CD4-positive, alpha-beta memory T cell (primary cell): ENCODE measurements around the gene EME2. TPM values are rescaled to one million over a fixed set of nuclear protein-coding genes. Genes with fewer than 3 reads are reported as not detected.

Experiments used
- CTCF ChIA-PET: fragments of 350-600 bp; sonication (Branson Sonifier 250); formaldehyde crosslinking; loops from one replicate; lab custom pipeline; 2021; ENCODE audit warnings: inconsistent platforms; ENCODE audit not compliant: partially characterized antibody; lab: Charles Lee
- POLR2A ChIA-PET: fragments of 350-600 bp; sonication (Branson Sonifier 250); formaldehyde crosslinking; loops from one replicate; lab custom pipeline; 2021; ENCODE audit not compliant: partially characterized antibody; lab: Charles Lee
- DNase-seq, 5 donors: peaks; one replicate each; pipeline versions ENCODE4 v3.0.0 to v3.0.0-alpha.2; 2020 to 2022; ENCODE audit warnings: mixed read lengths in 1 of 5
- H3K27ac ChIP-seq: one replicate; pipeline ENCODE4 v1.7.0; 2013; ENCODE audit warnings: low read depth, low read length
- H3K27me3 ChIP-seq: 2 replicates; pipeline ENCODE4 v1.7.0; 2013; ENCODE audit warnings: mild to moderate bottlenecking, low read length, moderate library complexity; ENCODE audit not compliant: insufficient read depth
- H3K36me3 ChIP-seq: 2 replicates; pipeline ENCODE4 v1.7.0; 2013; ENCODE audit warnings: mild to moderate bottlenecking, low read length, moderate library complexity; ENCODE audit not compliant: insufficient read depth
- H3K4me1 ChIP-seq: 2 replicates; pipeline ENCODE4 v1.7.0; 2013; ENCODE audit warnings: mild to moderate bottlenecking, low read length, moderate library complexity; ENCODE audit not compliant: insufficient read depth
- H3K4me3 ChIP-seq, 2 donors: one replicate each; pipeline ENCODE4 v1.7.0; 2013; ENCODE audit warnings: low read length in 2 of 2, mild to moderate bottlenecking in 1 of 2
- H3K9me3 ChIP-seq, 2 donors: one replicate each; pipeline ENCODE4 v1.7.0; 2013; ENCODE audit warnings: low read length in 2 of 2, control low read depth in 1 of 2; ENCODE audit not compliant: control insufficient read depth in 1 of 2
- H3K27ac Mint-ChIP-seq, 7 donors: one replicate each; pipeline ENCODE4 v1.8.0; 2020 to 2021; ENCODE audit warnings: mixed read lengths in 7 of 7, mild to moderate bottlenecking in 6 of 7, inconsistent platforms in 3 of 7, moderate library complexity in 3 of 7
- H3K27me3 Mint-ChIP-seq, 2 donors: one replicate each; pipeline ENCODE4 v1.8.0; 2020 to 2021; ENCODE audit warnings: mixed read lengths in 2 of 2
- H3K36me3 Mint-ChIP-seq, 2 donors: one replicate each; pipeline ENCODE4 v1.8.0; 2020 to 2021; ENCODE audit warnings: mixed read lengths in 2 of 2, inconsistent platforms in 1 of 2, mild to moderate bottlenecking in 1 of 2
- H3K4me1 Mint-ChIP-seq, 4 donors: one replicate each; pipeline ENCODE4 v1.8.0; 2020 to 2021; ENCODE audit warnings: mixed read lengths in 4 of 4, mild to moderate bottlenecking in 1 of 4
- H3K4me3 Mint-ChIP-seq, 8 donors: one replicate each; pipeline ENCODE4 v1.8.0; 2020 to 2021; ENCODE audit warnings: mixed read lengths in 8 of 8, mild to moderate bottlenecking in 7 of 8, moderate library complexity in 6 of 8, inconsistent platforms in 3 of 8
- H3K9me3 Mint-ChIP-seq, 8 donors: one replicate each; pipeline ENCODE4 v1.8.0; 2020 to 2021; ENCODE audit warnings: mixed read lengths in 8 of 8, mild to moderate bottlenecking in 5 of 8, inconsistent platforms in 3 of 8, moderate library complexity in 1 of 8
- intact Hi-C: fragments of 100-400 bp; cut with micrococcal nuclease; formaldehyde crosslinking; loops from one replicate; pipeline ENCODE4 v1.15.1; 2023
- polyA plus RNA-seq, 2 donors: library from polyadenylated mRNA; unstranded; fragments of 300-500 nt; fragmentation: Illumina TruSeq; gene quantifications; one replicate each; pipeline ENCODE4 v1.2.3, GENCODE V29; 2021
- total RNA-seq, 2 experiments: library from RNA; stranded (reverse); gene quantifications; one replicate each; pipeline ENCODE4 v1.2.3, GENCODE V29; 2021

EME2 gene
- total and polyA plus RNA-seq, 4 experiments from 2014 or later: 0.30 to 33.1 (median 17.2) TPM

DNA sequence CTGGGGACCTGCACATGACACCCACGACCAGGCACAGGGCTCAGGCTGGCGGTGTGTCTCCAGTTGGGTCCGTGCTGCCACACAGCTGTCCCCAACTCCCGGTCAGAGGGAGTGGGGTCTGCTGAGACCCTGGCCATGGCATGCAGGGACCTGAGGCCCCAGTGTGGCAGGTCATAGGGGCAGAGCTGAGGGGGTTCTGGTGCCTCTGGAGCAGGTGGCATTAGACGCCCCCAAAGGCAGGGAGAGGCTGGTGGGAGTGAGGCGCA lies 14.4 kb downstream of the EME2 start:
- DNase-seq: no peak
- peaks cover 25% of the 10 kb centered on the region for H3K4me1 ChIP-seq
- no peaks in the 10 kb centered on the region for H3K9me3 ChIP-seq
- peaks cover 13% of the 10 kb centered on the region for H3K36me3 ChIP-seq
- H3K4me3 ChIP-seq: no peak overlapping the region
- ChIA-PET CTCF (interaction anchor here (1.2 kb wide), 1 partner anchor 36 kb away, joined by 3 read pairs; no protein-coding TSS in a partner anchor), POLR2A (no interaction called here)
- peaks cover 7 to 29% (median 19%) of the 10 kb centered on the region in 4 donors for H3K4me1 Mint-ChIP-seq
- H3K36me3 Mint-ChIP-seq: peaks cover 4 to 19% of the 10 kb centered on the region in 2 donors
- peaks cover 0 to 3% (median 0%) of the 10 kb centered on the region in 8 donors for H3K9me3 Mint-ChIP-seq
- intact Hi-C loops: no loop called here
- no peaks in the 10 kb centered on the region for H3K27me3 ChIP-seq
- no peaks in the 10 kb centered on the region for H3K27me3 Mint-ChIP-seq
- no peak overlapping the region for H3K4me3 Mint-ChIP-seq
- no peak overlapping the region for H3K27ac Mint-ChIP-seq
- H3K27ac ChIP-seq: no peak overlapping the region

DNA sequence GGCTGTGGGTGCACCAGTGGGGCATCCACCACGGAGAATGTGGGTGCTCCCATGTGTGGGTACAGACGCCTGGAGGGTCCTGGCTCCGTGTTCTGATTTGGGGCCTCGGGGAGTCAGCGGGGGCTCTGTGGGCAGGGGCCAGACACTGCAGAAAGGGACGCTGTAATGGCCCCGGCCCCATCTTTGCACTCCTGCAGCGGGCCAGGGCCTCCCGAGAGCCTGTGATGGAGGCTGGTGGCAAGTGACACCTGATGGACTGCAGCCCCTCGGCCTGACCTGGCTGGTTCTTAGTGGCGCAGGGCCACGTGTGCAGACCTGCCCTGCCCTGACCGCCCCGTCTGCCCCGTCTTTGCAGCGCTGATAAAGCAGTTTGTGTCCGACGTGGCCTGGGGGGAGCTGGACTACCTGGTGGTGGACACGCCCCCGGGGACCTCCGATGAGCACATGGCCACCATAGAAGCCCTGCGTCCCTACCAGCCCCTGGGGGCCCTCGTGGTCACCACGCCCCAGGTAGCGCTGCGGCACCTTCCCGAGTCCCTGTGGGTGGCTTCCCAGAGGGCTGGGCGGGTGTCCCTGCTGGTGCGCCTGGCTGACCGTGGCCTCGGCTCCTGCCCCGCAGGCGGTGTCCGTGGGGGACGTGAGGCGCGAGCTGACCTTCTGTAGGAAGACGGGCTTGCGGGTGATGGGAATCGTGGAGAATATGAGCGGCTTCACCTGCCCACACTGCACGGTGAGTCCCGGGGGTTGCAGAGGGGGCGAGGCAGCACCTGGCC lies 14.9 kb downstream of the EME2 start:
- no peak overlapping the region for H3K4me3 Mint-ChIP-seq
- Histone ChIP-seq H3K27me3 (no peaks in the 10 kb centered on the region), H3K9me3 (no peaks in the 10 kb centered on the region), H3K27ac (no peak overlapping the region), H3K4me3 (no peak overlapping the region), H3K36me3 (peaks cover 13% of the 10 kb centered on the region), H3K4me1 (peaks cover 25% of the 10 kb centered on the region)
- intact Hi-C loops: no loop called here
- H3K27ac Mint-ChIP-seq: no peak overlapping the region
- peaks cover 4 to 17% of the 10 kb centered on the region in 2 donors for H3K36me3 Mint-ChIP-seq
- peaks cover 0 to 2% (median 0%) of the 10 kb centered on the region in 8 donors for H3K9me3 Mint-ChIP-seq
- ChIA-PET POLR2A (no interaction called here), CTCF (interaction anchor here (1.2 kb wide), 1 partner anchor 36 kb away, joined by 3 read pairs; no protein-coding TSS in a partner anchor)
- H3K27me3 Mint-ChIP-seq: no peaks in the 10 kb centered on the region
- peaks cover 7 to 28% (median 18%) of the 10 kb centered on the region in 4 donors for H3K4me1 Mint-ChIP-seq
- peak in 1 of 5 donors; percentile 42 for DNase-seq

DNA sequence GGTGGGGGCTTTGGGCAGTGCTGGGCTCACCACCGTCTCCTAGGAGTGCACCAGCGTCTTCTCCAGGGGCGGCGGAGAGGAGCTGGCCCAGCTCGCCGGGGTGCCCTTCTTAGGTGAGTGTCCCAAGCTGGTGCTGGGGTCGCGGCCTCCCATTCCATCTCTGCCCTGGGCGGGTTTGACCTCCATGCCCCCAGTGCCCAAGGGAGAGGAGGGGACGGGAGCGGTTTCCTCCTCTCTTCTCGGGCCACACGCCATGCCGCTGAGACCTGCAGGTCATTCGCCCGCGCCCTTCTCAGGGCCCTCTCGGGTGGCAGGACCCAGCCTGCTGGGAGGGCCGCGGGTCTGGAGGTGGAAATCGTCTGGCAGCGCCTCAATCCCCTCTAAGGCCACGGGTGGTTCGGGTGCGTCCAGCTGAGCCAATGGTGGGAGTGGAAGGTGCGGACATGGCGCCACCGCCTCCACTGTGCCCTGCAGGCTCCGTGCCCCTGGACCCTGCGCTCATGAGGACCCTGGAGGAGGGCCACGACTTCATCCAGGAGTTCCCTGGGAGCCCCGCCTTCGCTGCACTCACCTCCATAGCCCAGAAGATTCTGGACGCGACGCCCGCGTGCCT lies 15.6 kb downstream of the EME2 start:
- H3K4me1 Mint-ChIP-seq: peaks cover 5 to 26% (median 13%) of the 10 kb centered on the region in 4 donors
- peak in 1 of 5 donors; percentile 32 for DNase-seq
- POLR2A ChIA-PET: no interaction called here
- no peaks in the 10 kb centered on the region for H3K27me3 Mint-ChIP-seq
- no peak overlapping the region for H3K4me3 ChIP-seq
- H3K27ac ChIP-seq: no peak overlapping the region
- no peak overlapping the region for H3K27ac Mint-ChIP-seq
- peaks cover 25% of the 10 kb centered on the region for H3K4me1 ChIP-seq
- peaks cover 4 to 12% of the 10 kb centered on the region in 2 donors for H3K36me3 Mint-ChIP-seq
- H3K9me3 ChIP-seq: no peaks in the 10 kb centered on the region
- no peaks in the 10 kb centered on the region for H3K27me3 ChIP-seq
- no peak overlapping the region for H3K4me3 Mint-ChIP-seq
- intact Hi-C loops: no loop called here
- peaks cover 13% of the 10 kb centered on the region for H3K36me3 ChIP-seq
- CTCF ChIA-PET: interaction anchor here (1.2 kb wide), 1 partner anchor 35 kb away, joined by 3 read pairs; no protein-coding TSS in a partner anchor
- H3K9me3 Mint-ChIP-seq: no peaks in the 10 kb centered on the region

DNA sequence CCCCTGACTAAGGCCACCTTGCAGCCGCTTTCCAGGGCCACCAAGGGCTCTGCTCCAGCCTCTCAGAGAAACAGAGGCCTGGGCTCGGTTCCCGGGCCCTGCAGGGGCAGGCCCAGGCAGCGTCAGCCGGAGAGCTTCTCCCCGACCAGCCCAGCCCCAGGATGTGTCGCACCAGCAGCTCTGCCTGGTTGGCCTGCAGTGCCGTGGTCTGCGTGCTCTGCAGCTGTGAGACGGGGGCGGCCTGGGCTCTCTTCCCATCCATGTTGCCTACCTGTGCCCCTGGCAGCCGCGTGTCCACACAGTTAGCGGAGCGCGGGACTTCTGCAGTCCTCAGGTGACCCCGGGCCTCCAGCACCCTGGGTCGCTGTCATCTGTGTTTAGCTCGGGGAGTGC lies 16.1 kb downstream of the EME2 start:
- Mint-ChIP-seq H3K9me3 (no peaks in the 10 kb centered on the region), H3K27ac (peak overlapping the region in 1 of 7 donors; percentile 85), H3K27me3 (no peaks in the 10 kb centered on the region), H3K4me3 (no peak overlapping the region), H3K4me1 (peaks cover 2 to 21% (median 8%) of the 10 kb centered on the region in 4 donors), H3K36me3 (peaks cover 4 to 9% of the 10 kb centered on the region in 2 donors)
- peak in 1 of 5 donors; percentile 17 for DNase-seq
- no peaks in the 10 kb centered on the region for H3K27me3 ChIP-seq
- POLR2A ChIA-PET: no interaction called here
- no peaks in the 10 kb centered on the region for H3K9me3 ChIP-seq
- no peak overlapping the region for H3K4me3 ChIP-seq
- CTCF ChIA-PET: no interaction called here
- H3K4me1 ChIP-seq: peaks cover 21% of the 10 kb centered on the region
- intact Hi-C loops: no loop called here
- H3K27ac ChIP-seq: no peak overlapping the region
- peaks cover 13% of the 10 kb centered on the region for H3K36me3 ChIP-seq

DNA sequence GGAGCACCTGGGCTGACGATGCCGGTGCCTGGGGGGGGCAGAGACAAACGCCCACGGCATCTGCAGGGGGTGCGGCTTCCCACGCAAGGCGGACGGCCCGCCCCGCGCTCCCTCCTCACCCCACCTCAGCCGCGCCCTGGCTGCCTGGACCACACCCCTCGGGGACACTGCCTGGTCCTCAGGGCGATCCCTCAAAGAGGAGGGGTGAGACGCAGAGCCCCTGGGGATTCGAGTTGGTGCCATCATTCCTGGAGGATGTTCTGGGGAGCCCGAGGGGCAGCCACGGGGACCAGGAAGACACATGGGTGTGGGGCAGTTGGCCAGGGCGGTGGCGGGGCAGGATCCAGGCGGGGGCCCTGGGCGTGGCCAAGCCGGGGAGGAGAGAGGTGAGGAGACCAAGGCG lies 17.0 kb downstream of the EME2 start:
- peaks cover 14% of the 10 kb centered on the region for H3K4me1 ChIP-seq
- Mint-ChIP-seq H3K9me3 (no peaks in the 10 kb centered on the region), H3K27me3 (no peaks in the 10 kb centered on the region), H3K4me1 (peaks cover 2 to 14% (median 5%) of the 10 kb centered on the region in 4 donors), H3K27ac (no peak overlapping the region), H3K36me3 (peaks cover 4 to 9% of the 10 kb centered on the region in 2 donors), H3K4me3 (no peak overlapping the region)
- intact Hi-C loops: no loop called here
- no peak overlapping the region for H3K4me3 ChIP-seq
- DNase-seq: no peak
- ChIA-PET POLR2A (no interaction called here), CTCF (no interaction called here)
- H3K36me3 ChIP-seq: peaks cover 13% of the 10 kb centered on the region
- no peak overlapping the region for H3K27ac ChIP-seq
- H3K27me3 ChIP-seq: no peaks in the 10 kb centered on the region
- H3K9me3 ChIP-seq: no peaks in the 10 kb centered on the region

DNA sequence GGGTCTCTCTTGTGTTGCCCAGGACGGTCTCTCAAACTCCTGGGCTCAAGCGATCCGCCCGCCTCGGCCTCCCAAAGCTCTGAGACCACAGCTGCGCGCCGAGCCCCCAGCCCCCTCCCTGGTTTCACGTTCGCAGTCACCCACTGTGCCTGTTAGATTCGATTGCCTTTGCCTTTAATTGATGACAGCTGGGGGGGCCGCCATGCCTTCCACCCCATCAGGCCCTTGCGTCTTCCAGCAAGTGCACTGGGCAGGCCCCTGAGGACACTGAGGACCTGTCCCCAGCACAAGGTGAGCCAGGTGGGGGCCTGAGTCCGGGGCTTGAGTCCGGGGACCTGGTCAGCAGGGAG lies 17.6 kb downstream of the EME2 start:
- no peaks in the 10 kb centered on the region for H3K27me3 Mint-ChIP-seq
- H3K9me3 Mint-ChIP-seq: no peaks in the 10 kb centered on the region
- H3K36me3 ChIP-seq: peaks cover 13% of the 10 kb centered on the region
- peaks cover 9% of the 10 kb centered on the region for H3K4me1 ChIP-seq
- peaks cover 0 to 10% (median 2%) of the 10 kb centered on the region in 4 donors for H3K4me1 Mint-ChIP-seq
- peaks cover 4 to 8% of the 10 kb centered on the region in 2 donors for H3K36me3 Mint-ChIP-seq
- H3K27ac ChIP-seq: no peak overlapping the region
- H3K4me3 Mint-ChIP-seq: no peak overlapping the region
- no peak overlapping the region for H3K27ac Mint-ChIP-seq
- H3K9me3 ChIP-seq: no peaks in the 10 kb centered on the region
- H3K27me3 ChIP-seq: no peaks in the 10 kb centered on the region
- DNase-seq: no peak
- intact Hi-C loops: no loop called here
- H3K4me3 ChIP-seq: no peak overlapping the region
- ChIA-PET CTCF (no interaction called here), POLR2A (interaction anchor here (1.6 kb wide), 1 partner anchor 8 kb away, joined by 5 read pairs; the partner anchor contains the start of genes NUBP2 and SPSB3)

DNA sequence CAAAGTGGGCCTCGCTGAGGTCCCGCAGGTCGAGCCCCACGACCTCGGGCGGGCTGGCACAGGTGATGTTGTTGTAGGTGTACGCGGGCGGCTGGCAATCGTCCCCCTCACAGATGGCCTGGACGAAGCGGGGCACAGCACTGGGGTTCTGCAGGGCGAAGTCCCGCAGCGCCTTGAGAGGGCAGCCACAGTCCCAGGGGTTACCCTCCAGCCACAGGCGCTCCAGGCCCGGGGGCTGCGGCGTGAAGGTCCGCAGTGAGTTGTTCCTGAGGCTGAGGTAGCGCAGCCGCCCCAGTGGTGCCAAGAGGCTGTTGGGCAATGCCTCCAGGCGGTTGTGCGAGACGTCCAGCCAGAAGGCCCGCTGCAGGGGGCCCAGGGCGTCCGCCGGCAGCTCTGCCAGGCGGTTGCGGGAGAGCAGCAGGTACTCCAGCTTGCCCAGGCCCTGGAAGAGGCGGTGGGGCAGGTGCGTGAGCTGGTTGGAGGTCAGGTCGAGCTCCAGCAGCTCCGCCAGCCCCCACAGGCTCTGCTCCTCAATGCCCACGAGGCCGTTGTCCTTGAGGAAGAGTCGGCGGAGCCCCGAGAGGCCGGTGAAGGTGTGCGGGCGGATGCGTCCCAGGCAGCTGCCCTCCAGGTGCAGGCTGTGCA lies 18.1 kb downstream of the EME2 start:
- intact Hi-C loops: no loop called here
- peaks cover 0 to 5% (median 0%) of the 10 kb centered on the region in 4 donors for H3K4me1 Mint-ChIP-seq
- Histone ChIP-seq H3K4me1 (peaks cover 4% of the 10 kb centered on the region), H3K9me3 (no peaks in the 10 kb centered on the region), H3K27ac (no peak overlapping the region), H3K4me3 (no peak overlapping the region), H3K27me3 (no peaks in the 10 kb centered on the region), H3K36me3 (peaks cover 13% of the 10 kb centered on the region)
- H3K27ac Mint-ChIP-seq: no peak overlapping the region
- H3K9me3 Mint-ChIP-seq: no peaks in the 10 kb centered on the region
- H3K27me3 Mint-ChIP-seq: no peaks in the 10 kb centered on the region
- ChIA-PET POLR2A (interaction anchor here (0.6 to 1.6 kb wide), 2 partner anchors 8 to 19 kb away, joined by 3 to 5 read pairs; partner anchors contain the start of genes EME2, MRPS34, NUBP2 and SPSB3), CTCF (no interaction called here)
- no peak for DNase-seq
- peaks cover 4 to 8% of the 10 kb centered on the region in 2 donors for H3K36me3 Mint-ChIP-seq
- no peak overlapping the region for H3K4me3 Mint-ChIP-seq
